Measurements from ENCODE around the gene TNPO1. TPM values are rescaled to one million over a fixed set of nuclear protein-coding genes. Genes with fewer than 3 reads are reported as not detected.

Gene TNPO1
- total and polyA plus RNA-seq, 2 of the 13 experiments (the other 11 are each of a cell fraction or from before 2014, with no cell fraction given): 26.7 to 123 TPM

DNA sequence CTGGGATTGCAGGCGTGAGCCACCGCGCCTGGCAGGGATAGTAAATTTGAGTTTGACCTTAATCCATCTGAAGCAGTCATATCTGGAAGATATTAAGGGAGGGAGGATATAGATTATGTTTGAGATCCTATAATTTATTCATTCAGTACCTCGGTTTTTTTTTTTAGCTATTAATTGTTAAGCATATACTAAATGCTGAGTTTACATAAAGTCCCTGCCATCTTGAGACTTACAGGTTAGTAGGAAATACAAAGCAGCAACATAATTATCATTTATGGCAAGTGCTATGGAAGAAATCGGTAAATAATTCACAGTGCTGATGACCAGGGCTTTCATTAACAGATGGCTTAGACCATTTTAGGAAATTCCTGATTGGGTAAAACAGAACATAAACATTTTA lies 72.9 kb downstream of the TNPO1 start:
- no peaks in the 10 kb centered on the region for H3K79me2 ChIP-seq (ENCODE audit: insufficient read depth, low read length)
- no peak for FAIRE-seq
- intact Hi-C loops (cut with micrococcal nuclease; ENCODE audit: unreplicated experiment): no loop called here
- peaks cover 21 to 83% of the 10 kb centered on the region in 2 experiments for H3K36me3 ChIP-seq (replicated peaks in 1 of 2; ENCODE audit: control insufficient read depth in 1 of 2, insufficient read depth in 2 of 2, low read length in 2 of 2)
- H3K4me2 ChIP-seq (ENCODE audit: low read depth, low read length): no peak overlapping the region
- ATAC-seq: no peak
- no peaks in the 10 kb centered on the region for H3K4me1 ChIP-seq (ENCODE audit: insufficient read depth, low read length)
- no peaks in the 10 kb centered on the region for H4K20me1 ChIP-seq (ENCODE audit: insufficient read depth, low read length)
- no peak overlapping the region for H3K9ac ChIP-seq (ENCODE audit: insufficient read depth, low read depth, low read length)
- WGBS (ENCODE audit: low lambda C conversion rate): 94% methylated on average over 5 of the region's 5 CpGs
- CTCF ChIA-PET (ENCODE audit: low intra/inter-chr PET ratio, low total read pairs): no interaction called here
- TF ChIP-seq PRDM15 (CRISPR knock-in tag; IDR thresholded peaks at IDR 0.05): no peak
- TF ChIP-seq MAFK (conservative IDR thresholded peaks at IDR 0.05 in 1 of 2, IDR thresholded peaks at IDR 0.05 in 1 of 2; ENCODE audit: low read length in 2 of 2): peak in 1 of 2 experiments; percentile 66; a peak in 3 of 4 replicates
- peak; percentile 60; the same call in 1 of the 2 replicates for TF ChIP-seq MAFF (IDR thresholded peaks at IDR 0.05; ENCODE audit: low read depth, low read length)
- TF ChIP-seq ZNF101 (CRISPR knock-in tag; IDR thresholded peaks at IDR 0.05; ENCODE audit: borderline replicate concordance, low read depth): no peak
- H3K4me3 ChIP-seq (replicated peaks in 1 of 3; ENCODE audit: insufficient read depth in 1 of 3, low read depth in 2 of 3, low read length in 3 of 3): no peak overlapping the region
- in situ Hi-C loops (cut with HindIII; ENCODE audit: extremely low pct_ligation_motif_present, low pct_unique_long_range_greater_than_20kb): no loop called here
- no peak for DNase-seq (ENCODE audit: low spot score)
- H3K9me3 ChIP-seq (ENCODE audit: low read length): no peaks in the 10 kb centered on the region
- no peak overlapping the region for H2AFZ ChIP-seq (ENCODE audit: low read length)
- POLR2A ChIA-PET: no interaction called here
- BruUV-seq (replicated peaks): no TSS peak
- H3K27ac ChIP-seq (ENCODE audit: extremely low read length, insufficient read depth, low read length): no peak overlapping the region
- no peaks in the 10 kb centered on the region for H3K27me3 ChIP-seq (ENCODE audit: control insufficient read depth in 1 of 2, insufficient read depth in 2 of 2, low read length in 2 of 2)

DNA sequence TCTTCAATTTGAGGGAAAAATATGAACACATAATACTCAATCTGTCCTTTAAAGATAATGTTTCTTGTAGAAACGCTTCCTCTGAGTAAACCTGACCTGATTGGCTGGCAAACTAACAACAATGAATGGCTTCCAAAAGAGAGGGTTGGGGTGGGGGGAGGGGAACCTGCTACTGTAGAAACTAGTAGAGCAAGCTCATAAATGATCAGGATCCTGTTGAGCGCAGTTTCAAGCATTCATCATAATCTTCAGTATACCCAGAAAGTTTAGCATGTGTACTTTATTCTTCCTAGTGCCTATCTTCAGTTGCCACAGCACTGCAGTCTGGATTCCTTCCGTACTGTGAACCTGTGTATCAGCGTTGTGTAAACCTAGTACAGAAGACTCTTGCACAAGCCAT lies 76.4 kb downstream of the TNPO1 start:
- no peak for ATAC-seq
- POLR2A ChIA-PET: no interaction called here

More for the DNA sequence above, 76.4 kb downstream of the TNPO1 start:
- Histone ChIP-seq H2AFZ (ENCODE audit: low read length) (no peak overlapping the region), H3K27me3 (ENCODE audit: control insufficient read depth in 1 of 2, insufficient read depth in 2 of 2, low read length in 2 of 2) (no peaks in the 10 kb centered on the region), H3K79me2 (ENCODE audit: insufficient read depth, low read length) (no peaks in the 10 kb centered on the region), H3K4me2 (ENCODE audit: low read depth, low read length) (no peak overlapping the region), H3K4me3 (replicated peaks in 1 of 3; ENCODE audit: insufficient read depth in 1 of 3, low read depth in 2 of 3, low read length in 3 of 3) (no peak overlapping the region), H4K20me1 (ENCODE audit: insufficient read depth, low read length) (no peaks in the 10 kb centered on the region), H3K27ac (ENCODE audit: extremely low read length, insufficient read depth, low read length) (no peak overlapping the region), H3K4me1 (ENCODE audit: insufficient read depth, low read length) (no peaks in the 10 kb centered on the region), H3K36me3 (replicated peaks in 1 of 2; ENCODE audit: control insufficient read depth in 1 of 2, insufficient read depth in 2 of 2, low read length in 2 of 2) (peaks cover 15 to 77% of the 10 kb centered on the region in 2 experiments), H3K9me3 (ENCODE audit: low read length) (no peaks in the 10 kb centered on the region), H3K9ac (ENCODE audit: insufficient read depth, low read depth, low read length) (no peak overlapping the region)
- intact Hi-C loops (cut with micrococcal nuclease; ENCODE audit: unreplicated experiment) (no loop called here), in situ Hi-C loops (cut with HindIII; ENCODE audit: extremely low pct_ligation_motif_present, low pct_unique_long_range_greater_than_20kb) (no loop called here)
- TF ChIP-seq ZNF484 (CRISPR knock-in tag; IDR thresholded peaks at IDR 0.05; ENCODE audit: borderline replicate concordance, low read depth) (no peak), ZNF761 (CRISPR knock-in tag; conservative IDR thresholded peaks at IDR 0.05) (no peak), PCBP2 (optimal IDR thresholded peaks at IDR 0.05; ENCODE audit: low read depth, low read length, poor library complexity, severe bottlenecking) (no peak), KDM4B (CRISPR knock-in tag; IDR thresholded peaks at IDR 0.05) (no peak)
- no TSS peak for BruUV-seq (replicated peaks)
- 97% methylated on average over 4 of the region's 4 CpGs for WGBS (ENCODE audit: low lambda C conversion rate)
- CTCF ChIA-PET (ENCODE audit: low intra/inter-chr PET ratio, low total read pairs): no interaction called here
- DNase-seq (ENCODE audit: low spot score) (no peak), FAIRE-seq (no peak)
